ENCODE measurements around the gene ITSN1.

Gene ITSN1

GRCh38 chr21:33939226-33939625 lies 296.9 kb downstream of the ITSN1 start:
- H3K9me3 ChIP-seq (ENCODE audit: control insufficient read depth, insufficient read depth, low read length) = no peaks in the 10 kb centered on the region
- H4K20me1 ChIP-seq (ENCODE audit: control insufficient read depth, insufficient read depth, low read depth, low read length) = no peaks in the 10 kb centered on the region
- no peaks in the 10 kb centered on the region for H3K27me3 ChIP-seq (ENCODE audit: control insufficient read depth, low read length)
- H3K4me1 ChIP-seq (ENCODE audit: control insufficient read depth, low read length) = peaks cover 11% of the 10 kb centered on the region
- no peak for TF ChIP-seq EZH2phosphoT487 (IDR thresholded peaks at IDR 0.05; ENCODE audit: borderline replicate concordance, low read length)
- TF ChIP-seq CTCF (IDR thresholded peaks at IDR 0.05; ENCODE audit: low read depth, low read length, poor library complexity, severe bottlenecking) = no peak
- H3K36me3 ChIP-seq (ENCODE audit: control insufficient read depth, low read length) = no peaks in the 10 kb centered on the region
- H3K9me2 ChIP-seq (replicated peaks; ENCODE audit: control insufficient read depth, low read length) = no peaks in the 10 kb centered on the region
- no peak overlapping the region for H3K4me3 ChIP-seq (ENCODE audit: low read length)
- H3K27ac ChIP-seq (ENCODE audit: low read depth, low read length) = no peak overlapping the region
- no peaks in the 10 kb centered on the region for H3K79me2 ChIP-seq (ENCODE audit: control insufficient read depth, low read length)
- no peaks in the 10 kb centered on the region for H3F3A ChIP-seq (ENCODE audit: control insufficient read depth, insufficient read depth)
- H3K4me2 ChIP-seq (ENCODE audit: low read length) = no peak overlapping the region

GRCh38 chr21:33940164-33940880 lies 298.0 kb downstream of the ITSN1 start:
- TF ChIP-seq CTCF (IDR thresholded peaks at IDR 0.05; ENCODE audit: low read depth, low read length, poor library complexity, severe bottlenecking) (no peak), EZH2phosphoT487 (IDR thresholded peaks at IDR 0.05; ENCODE audit: borderline replicate concordance, low read length) (no peak)
- H3K27ac ChIP-seq (ENCODE audit: low read depth, low read length) = no peak overlapping the region
- no peak overlapping the region for H3K4me2 ChIP-seq (ENCODE audit: low read length)
- H3K4me1 ChIP-seq (ENCODE audit: control insufficient read depth, low read length) = peaks cover 11% of the 10 kb centered on the region
- no peaks in the 10 kb centered on the region for H3K79me2 ChIP-seq (ENCODE audit: control insufficient read depth, low read length)
- no peaks in the 10 kb centered on the region for H3K36me3 ChIP-seq (ENCODE audit: control insufficient read depth, low read length)
- no peaks in the 10 kb centered on the region for H3K27me3 ChIP-seq (ENCODE audit: control insufficient read depth, low read length)
- no peaks in the 10 kb centered on the region for H3K9me2 ChIP-seq (replicated peaks; ENCODE audit: control insufficient read depth, low read length)
- no peaks in the 10 kb centered on the region for H3K9me3 ChIP-seq (ENCODE audit: control insufficient read depth, insufficient read depth, low read length)
- H4K20me1 ChIP-seq (ENCODE audit: control insufficient read depth, insufficient read depth, low read depth, low read length) = no peaks in the 10 kb centered on the region
- no peak overlapping the region for H3K4me3 ChIP-seq (ENCODE audit: low read length)
- H3F3A ChIP-seq (ENCODE audit: control insufficient read depth, insufficient read depth) = no peaks in the 10 kb centered on the region

- H3K79me2 ChIP-seq (ENCODE audit: control insufficient read depth, low read length) = no peaks in the 10 kb centered on the region
- H3K4me2 ChIP-seq (ENCODE audit: low read length) = no peak overlapping the region
- H3K9me2 ChIP-seq (replicated peaks; ENCODE audit: control insufficient read depth, low read length) = no peaks in the 10 kb centered on the region
- no peaks in the 10 kb centered on the region for H3F3A ChIP-seq (ENCODE audit: control insufficient read depth, insufficient read depth)
- no peaks in the 10 kb centered on the region for H4K20me1 ChIP-seq (ENCODE audit: control insufficient read depth, insufficient read depth, low read depth, low read length)
- TF ChIP-seq CTCF (IDR thresholded peaks at IDR 0.05; ENCODE audit: low read depth, low read length, poor library complexity, severe bottlenecking) = no peak
- TF ChIP-seq EZH2phosphoT487 (IDR thresholded peaks at IDR 0.05; ENCODE audit: borderline replicate concordance, low read length) = no peak
- H3K4me1 ChIP-seq (ENCODE audit: control insufficient read depth, low read length) = peaks cover 11% of the 10 kb centered on the region
- H3K36me3 ChIP-seq (ENCODE audit: control insufficient read depth, low read length) = no peaks in the 10 kb centered on the region
- H3K4me3 ChIP-seq (ENCODE audit: low read length) = no peak overlapping the region
- H3K27ac ChIP-seq (ENCODE audit: low read depth, low read length) = no peak overlapping the region
- no peaks in the 10 kb centered on the region for H3K9me3 ChIP-seq (ENCODE audit: control insufficient read depth, insufficient read depth, low read length)
- H3K27me3 ChIP-seq (ENCODE audit: control insufficient read depth, low read length) = no peaks in the 10 kb centered on the region
Observed at GRCh38 chr21:33940881-33941245, 298.6 kb downstream of the ITSN1 start.

Measured in DOHH2 (cell line).